Peyer's patch (tissue), 4 donors: ENCODE results near the gene PRR19.
A peak's percentile ranks its signal among the peaks of the same experiment; 100 is the strongest.

Experiments used
- POLR2A ChIP-seq, 2 donors: fragments of 450-650 bp; IDR thresholded peaks; one replicate each; pipeline ENCODE4 v1.5.1; 2017; ENCODE audit warnings: antibody characterized with exemption in 2 of 2, mild to moderate bottlenecking in 2 of 2, moderate library complexity in 2 of 2
- TF ChIP-seq, protein P1 (sequence below), 6 experiments: fragments of 450-650 bp in 4 of 6; fragments of 200-600 bp in 2 of 6; sonication (generic) in 1 of 6; IDR thresholded peaks; one replicate each; pipeline ENCODE4 v1.5.1; 2017 to 2019; ENCODE audit warnings: antibody characterized with exemption in 6 of 6, mild to moderate bottlenecking in 3 of 6, moderate library complexity in 1 of 6

DNA sequence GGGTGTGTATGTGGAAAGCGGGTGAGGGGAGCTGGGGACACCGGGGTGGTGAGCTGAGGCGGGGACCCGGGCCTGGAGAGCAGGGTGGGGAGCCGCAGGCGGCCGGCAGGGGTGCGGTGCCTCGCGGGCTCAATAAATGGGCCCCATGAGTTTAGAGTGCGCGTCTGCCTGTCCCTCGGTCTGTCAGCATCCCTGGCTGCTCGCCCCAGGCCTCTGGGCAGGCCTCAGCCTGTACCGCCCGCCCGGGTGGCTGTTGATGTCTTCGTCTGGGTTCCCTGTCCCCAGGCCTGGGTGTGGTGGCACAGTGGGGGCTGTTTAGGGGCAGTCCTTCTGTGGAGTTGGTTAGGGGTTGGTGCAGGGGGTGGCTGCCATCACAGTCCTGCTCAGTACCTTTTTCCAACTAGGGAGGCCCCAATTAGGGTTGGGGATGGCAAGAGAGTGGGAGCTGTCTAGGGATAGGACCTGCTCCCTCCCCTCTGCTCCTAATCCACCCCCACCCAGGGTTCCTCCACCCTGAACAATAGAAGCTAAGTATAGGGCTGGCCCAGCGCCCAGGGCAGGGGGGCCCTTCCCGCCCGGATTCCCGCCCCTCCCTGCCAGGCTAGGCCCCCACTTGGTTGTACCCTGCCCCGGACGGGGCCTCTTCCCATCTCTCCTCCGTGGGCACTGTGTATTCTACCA lies 20.6 kb upstream of the PRR19 start:
- TF ChIP-seq, protein P1, sequence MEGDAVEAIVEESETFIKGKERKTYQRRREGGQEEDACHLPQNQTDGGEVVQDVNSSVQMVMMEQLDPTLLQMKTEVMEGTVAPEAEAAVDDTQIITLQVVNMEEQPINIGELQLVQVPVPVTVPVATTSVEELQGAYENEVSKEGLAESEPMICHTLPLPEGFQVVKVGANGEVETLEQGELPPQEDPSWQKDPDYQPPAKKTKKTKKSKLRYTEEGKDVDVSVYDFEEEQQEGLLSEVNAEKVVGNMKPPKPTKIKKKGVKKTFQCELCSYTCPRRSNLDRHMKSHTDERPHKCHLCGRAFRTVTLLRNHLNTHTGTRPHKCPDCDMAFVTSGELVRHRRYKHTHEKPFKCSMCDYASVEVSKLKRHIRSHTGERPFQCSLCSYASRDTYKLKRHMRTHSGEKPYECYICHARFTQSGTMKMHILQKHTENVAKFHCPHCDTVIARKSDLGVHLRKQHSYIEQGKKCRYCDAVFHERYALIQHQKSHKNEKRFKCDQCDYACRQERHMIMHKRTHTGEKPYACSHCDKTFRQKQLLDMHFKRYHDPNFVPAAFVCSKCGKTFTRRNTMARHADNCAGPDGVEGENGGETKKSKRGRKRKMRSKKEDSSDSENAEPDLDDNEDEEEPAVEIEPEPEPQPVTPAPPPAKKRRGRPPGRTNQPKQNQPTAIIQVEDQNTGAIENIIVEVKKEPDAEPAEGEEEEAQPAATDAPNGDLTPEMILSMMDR (IDR thresholded peaks at IDR 0.05), result peak in 1 of 6 experiments; percentile 18
- no peak for TF ChIP-seq POLR2A (IDR thresholded peaks at IDR 0.05)
